HG02981 (cell line): ENCODE results near the gene TMEM87A.
"Not testable (repeated sequence)": the region's sequence is repeated elsewhere in the genome, so short reads cannot be mapped to it uniquely, and the experiment has no call there.

Source experiments
- ATAC-seq: cut with Tn5 transposase; IDR thresholded peaks from one replicate; pipeline ENCODE4 v1.9.1; 2021; ENCODE audit warnings: mild to moderate bottlenecking, moderate library complexity; ENCODE audit not compliant: unreplicated experiment

The TMEM87A gene

DNA sequence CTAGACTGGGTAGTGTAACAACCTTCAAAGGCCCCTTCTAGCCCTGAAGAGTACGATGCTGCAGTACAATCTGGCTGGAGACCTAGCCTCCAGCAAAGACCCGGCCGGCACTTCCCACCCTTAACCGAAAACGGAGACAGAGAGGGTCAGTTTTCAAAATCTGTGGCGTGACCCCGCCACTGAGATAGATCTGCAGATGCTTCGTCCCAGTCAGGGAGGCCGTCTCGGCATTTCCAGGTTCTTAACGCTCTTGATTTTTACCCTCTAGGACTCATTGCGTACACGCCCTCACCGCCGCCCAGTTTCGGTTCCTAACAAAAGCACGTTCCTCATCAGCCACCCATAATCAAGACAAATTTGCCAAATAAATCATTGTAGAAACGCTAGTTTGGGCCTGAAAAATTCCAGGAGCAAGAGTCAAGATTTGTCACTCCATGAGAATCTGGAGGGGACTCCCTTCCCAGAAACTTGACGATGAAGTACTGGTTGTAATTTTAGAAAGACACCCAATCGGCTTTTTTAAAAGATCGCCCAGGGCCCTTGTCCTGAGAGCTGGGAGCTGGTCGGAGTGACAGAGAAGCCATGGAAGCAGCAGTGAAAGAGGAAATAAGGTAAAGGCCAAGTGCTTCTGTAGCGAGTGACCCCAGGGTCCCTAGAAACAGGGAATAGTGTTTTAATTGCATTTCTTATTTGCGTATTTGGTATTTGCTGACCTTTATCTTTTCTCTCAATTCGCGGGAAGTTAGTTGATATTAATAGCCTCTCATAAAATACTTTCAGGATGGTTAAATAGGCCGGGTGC is 868 bp upstream of the TMEM87A start:
- peak; percentile 21 for ATAC-seq

DNA sequence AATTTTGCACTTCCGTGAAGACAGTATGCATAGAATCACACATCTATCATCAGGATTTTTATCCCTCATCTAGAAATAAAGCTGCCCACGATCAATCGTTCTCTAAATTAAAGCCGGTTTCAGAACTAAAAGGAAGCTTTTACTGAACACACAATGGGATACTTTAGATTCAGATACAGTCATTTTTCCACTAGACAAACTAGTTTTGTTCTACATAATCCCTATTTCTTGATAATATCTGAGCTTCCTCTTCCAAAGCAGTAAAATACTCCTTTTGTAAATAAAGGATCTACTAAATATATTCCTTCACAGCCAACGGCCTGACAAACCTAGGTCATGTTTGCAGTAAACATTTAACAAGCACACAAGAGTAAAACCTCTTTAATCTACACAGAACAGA is 2.2 kb downstream of the TMEM87A start:
- no peak for ATAC-seq

DNA sequence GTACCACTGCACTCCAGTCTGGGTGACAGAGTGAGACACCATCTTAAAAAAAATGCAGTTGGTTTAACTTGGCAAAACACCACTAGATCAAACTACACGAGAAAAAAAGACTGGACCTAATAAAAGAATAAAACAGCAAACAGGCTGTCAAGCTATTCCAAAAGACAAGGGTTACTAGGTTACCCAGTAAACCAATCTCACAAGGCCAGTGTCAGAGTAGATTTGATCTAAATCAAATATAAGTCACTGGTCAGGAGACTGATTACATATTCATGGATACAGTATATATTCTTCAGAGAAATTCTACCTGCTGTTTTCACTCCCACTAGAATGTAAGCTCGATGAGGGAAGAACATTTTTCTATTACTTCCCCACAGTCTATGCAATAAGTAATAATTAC is 2.7 kb downstream of the TMEM87A start:
- no peak for ATAC-seq

DNA sequence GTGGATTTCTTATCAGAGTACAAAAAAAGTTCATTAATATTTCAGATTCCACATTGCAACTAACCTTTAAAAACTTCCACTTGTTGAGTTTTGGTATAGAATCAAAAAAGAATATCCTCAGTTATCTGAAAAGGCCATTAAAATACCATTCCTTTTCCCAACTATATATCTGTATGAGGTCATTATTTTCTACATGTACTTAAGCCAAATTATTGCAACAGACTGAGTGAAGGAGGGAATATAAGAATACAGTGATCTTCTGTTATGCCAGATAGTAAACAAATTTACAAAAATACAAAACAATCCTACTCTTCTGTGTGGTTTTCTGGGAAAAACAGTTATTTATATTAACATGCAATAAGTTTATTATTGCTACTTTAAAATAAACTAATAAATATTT is 5.9 kb downstream of the TMEM87A start:
- ATAC-seq = no peak

DNA sequence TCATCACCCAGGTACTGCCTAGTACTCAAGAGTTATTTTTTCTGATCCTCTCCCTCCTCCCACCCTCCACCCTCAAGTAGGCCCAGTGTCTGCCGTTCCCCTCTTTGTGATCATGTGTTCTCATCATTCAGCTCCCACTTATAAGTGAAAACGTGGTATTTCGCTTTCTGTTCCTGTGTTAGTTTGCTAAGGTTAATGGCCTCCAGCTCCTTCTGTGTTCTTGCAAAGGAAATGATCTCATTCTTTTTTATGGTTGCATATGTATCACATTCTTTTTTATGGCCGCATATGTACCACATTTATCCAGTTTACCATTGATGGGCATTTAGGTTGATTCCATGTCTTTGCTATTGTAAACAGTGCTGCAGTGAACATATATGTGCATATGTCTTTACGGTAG is 8.4 kb downstream of the TMEM87A start:
- no peak for ATAC-seq

DNA sequence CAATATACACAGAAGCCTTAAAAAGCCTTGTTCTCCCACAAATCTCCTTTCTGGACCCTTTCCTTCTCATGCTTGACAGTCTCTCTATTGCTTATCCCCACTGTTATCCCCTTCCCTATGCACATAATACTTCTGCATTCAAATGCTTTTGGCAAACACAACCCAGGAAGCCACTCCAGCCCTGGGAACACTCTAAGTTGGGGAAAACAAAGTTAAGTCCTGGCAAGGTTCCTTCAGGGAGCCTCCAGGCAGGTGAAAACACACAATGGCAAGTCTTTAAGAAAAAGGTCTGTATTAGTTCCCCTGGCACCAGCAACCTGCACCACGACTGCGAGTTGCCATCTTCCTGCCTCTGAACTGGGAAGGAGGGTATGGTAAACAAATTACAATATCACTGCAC is 19.9 kb downstream of the TMEM87A start:
- no peak for ATAC-seq

DNA sequence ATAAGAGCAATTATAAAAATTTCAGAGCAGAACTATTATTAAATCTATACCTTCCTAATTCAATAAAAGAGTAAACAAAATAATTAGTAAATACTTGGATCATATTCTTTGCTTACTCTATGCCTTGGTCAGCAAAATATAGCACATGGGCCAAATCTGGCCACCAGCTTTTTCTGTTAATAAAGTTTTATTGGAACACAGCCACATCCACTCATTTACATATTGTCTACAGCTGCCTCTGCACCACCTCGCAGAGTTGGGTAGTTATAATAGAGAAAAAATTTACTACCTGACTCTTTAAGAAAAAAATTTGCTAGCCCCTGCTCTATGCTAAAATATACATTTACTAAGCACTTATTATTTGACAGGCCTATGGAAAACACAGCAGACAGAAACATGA is 32.4 kb downstream of the TMEM87A start:
- no peak for ATAC-seq

DNA sequence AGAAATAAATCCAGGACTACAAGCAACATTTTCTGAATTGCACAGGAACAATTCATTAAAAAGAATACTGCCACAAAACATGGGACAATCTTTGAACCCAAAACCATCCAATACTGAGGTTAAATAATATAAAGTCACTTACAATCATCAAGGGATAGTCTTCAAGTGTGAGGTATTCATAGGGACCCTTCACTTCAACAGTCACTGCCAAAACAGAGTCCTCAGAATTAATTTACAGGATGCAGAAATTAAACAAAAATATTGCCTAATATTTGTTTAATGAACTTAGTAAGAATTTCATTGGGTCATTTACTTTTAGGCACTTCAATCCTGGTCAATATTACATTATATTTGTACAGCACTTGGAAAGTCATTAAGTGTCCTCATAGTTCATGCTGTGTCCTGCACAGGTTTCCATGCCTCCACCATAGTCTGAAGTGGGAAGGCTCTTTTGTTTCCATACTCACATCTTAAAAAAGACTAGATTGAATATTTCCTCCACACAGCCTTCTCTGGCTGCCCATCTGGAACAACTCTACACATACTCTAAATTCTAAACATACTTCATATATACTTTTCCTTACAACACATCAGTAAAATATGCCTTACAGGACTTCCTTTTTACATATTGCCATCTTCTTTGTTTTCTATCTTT is 33.6 kb downstream of the TMEM87A start:
- no peak for ATAC-seq

DNA sequence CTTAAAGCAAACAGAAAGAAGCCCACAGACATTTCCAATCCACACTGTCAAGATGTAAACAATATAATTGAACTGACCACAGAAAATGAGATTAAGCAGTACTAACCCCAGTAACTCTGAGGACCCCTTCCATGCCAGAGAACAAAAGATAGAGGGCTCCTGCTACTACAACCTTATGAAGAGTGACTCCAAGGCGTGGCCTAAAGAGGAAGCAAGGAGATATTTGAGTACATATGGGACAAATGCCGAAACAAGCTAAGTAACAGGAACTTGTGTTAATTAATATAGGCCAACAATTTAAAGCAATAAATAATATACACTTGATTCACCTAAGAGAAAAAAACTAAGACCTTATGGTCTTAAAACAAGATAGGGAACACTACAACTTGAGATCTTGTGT is 40.1 kb downstream of the TMEM87A start:
- no peak for ATAC-seq

DNA sequence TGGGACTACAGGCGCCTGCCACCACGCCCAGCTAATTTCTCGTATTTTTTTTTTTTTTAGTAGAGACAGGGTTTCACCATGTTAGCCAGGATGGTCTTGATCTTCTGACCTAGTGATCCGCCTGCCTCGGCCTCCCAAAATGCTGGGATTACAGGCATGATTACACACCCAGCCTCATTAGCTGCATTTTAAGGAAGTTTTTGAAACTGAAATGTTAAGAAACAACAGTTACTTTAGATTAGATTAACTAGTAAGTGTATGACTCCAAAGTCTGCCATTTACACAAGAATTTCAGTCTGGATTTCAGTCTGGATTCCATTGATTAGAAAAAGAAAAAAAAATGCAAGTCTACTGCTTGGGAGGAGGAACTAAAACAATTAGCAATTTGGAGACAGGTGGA is 40.6 kb downstream of the TMEM87A start:
- ATAC-seq = no peak

DNA sequence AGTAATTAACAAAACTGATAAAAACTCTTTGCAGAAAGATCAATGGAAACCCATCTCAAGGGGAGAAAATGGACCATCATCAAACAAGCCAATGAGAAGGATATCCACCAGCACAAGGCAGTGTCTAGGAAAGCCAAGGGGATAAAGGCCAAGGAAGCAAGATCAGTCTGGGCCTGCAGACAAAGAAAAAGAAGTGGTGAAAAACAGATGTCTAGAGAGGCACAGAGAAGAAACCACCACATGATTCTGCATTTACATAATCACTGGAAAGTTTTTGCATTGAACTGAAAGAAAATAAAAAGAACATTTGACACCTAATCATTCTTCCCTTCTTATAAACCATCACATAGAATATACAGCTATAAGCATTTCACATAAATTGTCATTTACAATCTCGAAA is 42.1 kb downstream of the TMEM87A start:
- ATAC-seq = no peak

DNA sequence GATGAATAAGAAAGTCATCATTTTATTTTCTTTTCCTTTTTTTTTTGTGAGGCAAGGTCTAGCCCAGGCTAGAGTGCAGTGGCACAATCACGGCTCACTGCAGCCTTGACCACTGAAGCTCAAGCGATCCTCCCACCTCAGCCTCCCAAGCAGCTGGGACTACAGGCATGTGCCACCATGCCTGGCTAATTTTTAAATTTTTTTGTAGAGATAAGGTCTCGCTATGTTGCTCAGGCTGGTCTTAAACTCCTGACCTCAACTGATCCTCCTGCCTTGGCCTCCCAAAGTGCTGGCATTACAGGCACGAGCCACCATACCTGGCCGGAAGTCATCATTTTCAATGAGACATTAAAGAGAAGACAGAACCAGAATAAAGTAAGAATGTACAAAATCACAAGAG is 44.3 kb downstream of the TMEM87A start:
- ATAC-seq = not testable (repeated sequence)

DNA sequence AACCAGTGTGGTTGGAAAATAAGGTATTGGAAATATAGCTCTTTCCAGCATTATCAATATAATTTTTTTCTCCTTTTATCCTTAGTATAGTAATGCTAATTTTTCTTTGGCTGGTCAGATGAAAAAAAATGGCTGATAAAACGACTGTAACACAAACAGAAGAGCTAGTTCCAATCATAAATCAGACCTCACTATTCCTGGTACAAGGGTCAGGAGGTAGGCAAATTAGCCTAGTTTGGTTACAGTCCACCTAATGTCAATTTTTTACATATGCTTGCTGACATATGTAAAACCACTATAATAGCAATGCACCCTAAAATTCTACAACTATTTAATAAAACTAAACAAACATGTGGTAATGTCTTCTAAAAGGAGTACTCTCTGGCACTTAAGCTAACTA is 45.2 kb downstream of the TMEM87A start:
- no peak for ATAC-seq

DNA sequence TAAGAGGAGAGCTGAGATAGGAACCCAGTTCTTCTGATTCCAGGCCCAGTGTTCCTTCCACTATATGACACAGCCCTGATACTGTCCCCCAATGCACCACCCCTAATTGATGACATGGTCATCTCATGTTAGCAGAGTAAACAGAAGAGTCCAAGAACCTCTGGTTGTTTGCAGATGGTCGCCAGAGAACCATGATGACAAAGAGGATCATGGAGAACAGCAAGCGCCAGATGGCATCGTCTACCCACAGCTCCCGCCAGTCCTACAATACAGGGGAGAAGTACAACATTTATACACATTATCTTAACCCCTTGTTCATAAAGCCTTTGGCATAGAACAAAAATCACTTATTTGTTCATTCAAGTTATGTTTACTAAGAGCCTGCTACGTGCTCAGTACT is 46.6 kb downstream of the TMEM87A start:
- ATAC-seq = no peak

DNA sequence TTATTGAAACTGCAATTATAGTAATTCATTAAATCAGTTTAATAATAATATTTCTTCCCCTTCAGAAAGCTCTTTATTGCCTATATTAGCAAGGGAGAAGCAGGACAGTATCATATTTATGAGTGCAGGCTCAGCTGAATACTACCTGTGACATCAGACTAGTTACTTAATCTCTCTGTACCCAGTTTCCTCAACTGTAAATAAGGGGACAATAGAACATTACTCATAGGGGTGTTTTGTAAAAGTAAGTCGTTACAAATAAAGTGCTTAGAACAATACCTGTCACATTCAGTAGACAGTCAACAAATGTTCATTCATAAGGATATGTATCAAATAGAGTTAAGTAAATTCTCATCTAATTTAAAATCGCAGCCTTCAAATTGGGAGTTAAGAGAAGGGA is 53.0 kb downstream of the TMEM87A start:
- no peak for ATAC-seq

DNA sequence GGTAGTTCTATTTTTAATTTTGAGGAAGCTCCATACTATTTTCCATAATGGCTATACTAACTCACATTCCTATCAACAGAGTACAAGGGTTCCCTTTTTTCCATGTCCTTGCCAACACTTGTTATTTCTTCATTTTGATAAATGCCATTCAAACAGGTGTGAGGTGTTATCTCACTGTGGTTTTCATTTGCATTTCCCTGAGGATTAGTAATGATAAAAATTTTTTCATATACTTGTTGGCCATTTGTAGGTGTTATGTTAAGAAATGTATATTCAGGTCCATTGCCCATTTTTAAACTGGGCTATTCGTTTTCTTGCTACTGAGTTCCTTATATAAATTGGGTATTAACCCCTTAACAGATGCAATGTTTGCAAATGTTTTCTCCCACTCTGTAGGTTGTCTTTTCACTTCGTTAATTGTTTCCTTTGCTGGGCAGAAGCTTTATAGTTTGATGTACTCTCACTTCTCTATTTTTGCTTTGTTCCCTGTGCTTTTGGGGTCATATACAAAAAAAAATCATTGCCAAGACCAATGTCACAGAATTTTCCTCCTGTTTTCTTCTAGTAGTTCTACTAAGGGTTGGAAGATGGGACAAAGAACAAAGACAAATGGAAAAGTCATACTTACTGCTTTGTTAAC is 54.2 kb downstream of the TMEM87A start:
- ATAC-seq = no peak

DNA sequence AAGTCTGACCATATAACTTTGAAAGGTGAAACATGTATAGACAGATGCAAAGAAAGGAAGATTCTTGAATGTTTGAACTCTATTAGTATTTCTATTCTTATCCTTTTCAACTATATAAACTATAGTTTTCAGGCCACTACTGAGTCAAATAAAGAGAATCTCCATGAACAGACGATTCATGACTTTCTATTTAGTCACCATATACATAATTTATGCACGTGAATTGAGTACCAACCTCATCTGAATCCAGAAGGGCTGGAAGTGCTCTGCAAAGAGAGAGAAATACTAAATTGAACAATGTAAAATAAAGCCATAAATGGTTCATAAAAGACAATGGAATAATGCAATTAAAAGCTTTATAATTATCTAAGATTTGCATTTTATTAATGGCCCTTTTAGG is 55.7 kb downstream of the TMEM87A start:
- ATAC-seq = no peak

DNA sequence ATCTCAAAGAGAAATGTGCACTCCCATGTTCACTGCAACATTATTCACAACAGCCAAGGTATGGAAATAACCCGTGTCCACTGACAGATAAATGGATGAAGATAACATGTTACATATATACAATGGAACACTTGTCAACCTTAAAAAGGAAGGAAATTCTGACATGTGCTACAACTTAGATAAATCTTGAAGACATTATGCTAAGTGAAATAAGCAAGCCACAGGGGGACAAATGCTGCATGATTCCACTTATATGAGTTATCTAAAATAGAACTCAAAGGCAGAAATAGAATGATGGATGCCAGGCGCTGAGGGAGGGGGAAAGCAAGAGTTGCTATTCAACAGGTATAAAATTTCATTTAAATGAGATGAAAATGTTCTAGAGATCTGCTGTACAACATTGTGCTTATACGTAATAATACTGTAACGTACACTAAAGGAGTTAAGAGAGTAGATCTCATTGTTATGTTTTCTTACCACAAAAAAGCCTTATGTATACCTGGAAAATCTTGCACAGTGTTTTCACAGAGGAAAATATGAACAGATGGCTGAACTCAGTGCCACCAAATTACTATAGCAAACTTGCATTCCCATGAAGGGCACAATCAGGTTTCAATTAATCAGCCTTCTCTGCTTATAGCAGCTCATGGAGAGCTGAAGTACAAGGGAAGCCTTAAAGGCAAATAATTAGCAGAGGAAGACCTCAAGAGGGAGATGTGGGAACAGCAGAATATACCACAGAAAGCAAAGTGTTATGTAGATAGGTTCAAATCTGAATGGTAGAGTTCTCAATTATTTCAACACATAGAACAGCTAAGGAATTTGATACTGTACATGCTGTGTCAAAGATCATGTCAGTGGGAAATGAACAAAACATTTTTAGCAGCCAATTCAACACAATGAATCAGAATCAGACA is 57.1 kb downstream of the TMEM87A start:
- ATAC-seq = no peak

DNA sequence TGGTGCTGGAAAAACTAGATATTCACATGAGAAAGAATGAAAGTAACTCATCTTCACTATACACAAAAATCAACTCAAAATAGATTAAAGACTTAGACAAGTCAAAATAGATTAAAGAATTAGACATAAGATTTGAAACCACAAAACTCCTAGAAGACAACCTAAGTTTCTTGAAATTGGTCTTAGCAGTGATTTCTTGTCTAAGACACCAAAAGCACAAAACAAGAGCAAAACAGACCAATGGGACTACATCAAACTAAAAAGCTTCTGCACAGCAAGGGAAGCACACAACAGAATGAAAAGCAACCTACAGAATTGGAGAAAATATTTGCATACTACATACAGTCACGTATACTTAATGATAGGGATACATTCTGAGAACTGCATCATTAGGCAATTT is 58.6 kb downstream of the TMEM87A start:
- no peak for ATAC-seq

DNA sequence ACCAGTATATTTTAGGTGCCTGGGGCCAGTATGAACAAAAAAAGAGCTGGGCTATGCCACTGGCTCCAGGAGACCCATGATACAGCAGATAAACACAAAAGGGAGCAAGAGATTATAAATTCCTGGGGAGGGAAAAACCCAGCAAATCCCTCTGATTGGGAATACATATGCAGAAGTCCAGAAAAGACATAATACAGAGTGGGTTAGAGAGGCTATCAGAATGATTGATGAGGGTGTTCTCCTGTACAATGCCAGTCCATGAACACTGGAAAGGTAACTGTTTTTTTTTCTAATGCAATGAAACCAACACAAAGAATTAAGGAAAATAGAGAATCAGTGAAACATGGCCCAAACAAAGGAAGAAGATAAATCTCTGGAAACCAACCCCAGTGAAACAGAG is 59.7 kb downstream of the TMEM87A start:
- ATAC-seq = no peak

DNA sequence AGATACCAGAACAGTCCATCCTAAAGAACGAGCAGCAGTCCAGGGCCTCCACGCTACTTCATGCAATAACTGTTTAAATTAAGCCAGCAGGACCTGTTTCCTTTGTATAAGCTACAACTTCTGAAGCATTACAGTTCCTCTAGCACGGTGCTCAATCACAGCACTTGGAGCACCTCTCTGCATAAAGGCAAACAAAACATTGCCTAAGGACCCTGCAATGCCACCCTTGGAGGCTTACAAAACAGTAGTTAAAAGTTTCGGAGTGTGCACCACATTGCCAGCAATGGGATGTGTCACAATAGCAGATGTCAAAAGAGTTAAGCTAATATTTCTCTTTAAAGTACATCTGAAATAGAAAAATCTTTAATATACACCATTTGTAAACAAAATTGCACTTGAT is 62.5 kb downstream of the TMEM87A start:
- ATAC-seq = no peak
